Endometrium (tissue), 2 donors: ENCODE data around the gene CD68.

Source experiments
- FAIRE-seq: peaks from 2 replicates; lab custom pipeline; 2012; peaks lifted over from hg19 to GRCh38; lab: Jason Lieb, UNC
- donor health status: control.
- donor health status: control.

CD68 gene

DNA sequence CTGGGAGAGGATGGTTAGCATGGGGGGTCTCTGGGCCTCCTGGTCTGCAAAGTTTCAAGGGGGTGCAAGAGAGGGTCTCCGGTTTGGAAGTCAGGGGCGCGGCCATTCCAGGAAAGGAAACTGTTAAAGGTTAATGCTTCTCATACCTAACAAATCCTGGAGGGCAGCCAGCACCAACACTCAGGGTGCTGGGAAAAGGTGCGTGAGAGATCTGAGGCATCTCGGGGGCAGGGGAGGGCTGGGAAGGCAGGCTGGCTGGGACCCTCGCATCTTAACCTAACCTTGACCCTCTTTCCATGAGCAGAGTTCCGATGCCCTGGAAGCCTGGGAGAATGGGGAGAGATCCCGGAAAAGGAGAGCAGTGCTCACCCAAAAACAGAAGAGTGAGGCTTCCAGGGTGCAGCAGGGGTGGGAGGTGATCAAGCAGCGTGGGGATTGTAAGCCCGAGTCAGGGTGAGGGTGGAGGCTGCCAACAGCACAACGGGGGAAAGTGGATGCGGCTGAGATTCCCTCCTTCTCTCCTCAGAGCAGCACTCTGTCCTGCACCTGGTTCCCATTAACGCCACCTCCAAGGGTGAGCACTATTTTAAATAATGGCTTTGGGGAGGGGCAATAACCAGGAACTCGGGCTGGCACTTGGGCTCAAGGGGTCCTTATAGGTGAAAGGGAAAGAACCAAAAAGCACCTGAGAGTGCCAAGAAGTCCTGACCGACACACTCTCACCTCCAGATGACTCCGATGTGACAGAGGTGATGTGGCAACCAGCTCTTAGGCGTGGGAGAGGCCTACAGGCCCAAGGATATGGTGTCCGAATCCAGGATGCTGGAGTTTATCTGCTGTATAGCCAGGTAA, 19.9 kb upstream of the CD68 start:
- no peak for FAIRE-seq

DNA sequence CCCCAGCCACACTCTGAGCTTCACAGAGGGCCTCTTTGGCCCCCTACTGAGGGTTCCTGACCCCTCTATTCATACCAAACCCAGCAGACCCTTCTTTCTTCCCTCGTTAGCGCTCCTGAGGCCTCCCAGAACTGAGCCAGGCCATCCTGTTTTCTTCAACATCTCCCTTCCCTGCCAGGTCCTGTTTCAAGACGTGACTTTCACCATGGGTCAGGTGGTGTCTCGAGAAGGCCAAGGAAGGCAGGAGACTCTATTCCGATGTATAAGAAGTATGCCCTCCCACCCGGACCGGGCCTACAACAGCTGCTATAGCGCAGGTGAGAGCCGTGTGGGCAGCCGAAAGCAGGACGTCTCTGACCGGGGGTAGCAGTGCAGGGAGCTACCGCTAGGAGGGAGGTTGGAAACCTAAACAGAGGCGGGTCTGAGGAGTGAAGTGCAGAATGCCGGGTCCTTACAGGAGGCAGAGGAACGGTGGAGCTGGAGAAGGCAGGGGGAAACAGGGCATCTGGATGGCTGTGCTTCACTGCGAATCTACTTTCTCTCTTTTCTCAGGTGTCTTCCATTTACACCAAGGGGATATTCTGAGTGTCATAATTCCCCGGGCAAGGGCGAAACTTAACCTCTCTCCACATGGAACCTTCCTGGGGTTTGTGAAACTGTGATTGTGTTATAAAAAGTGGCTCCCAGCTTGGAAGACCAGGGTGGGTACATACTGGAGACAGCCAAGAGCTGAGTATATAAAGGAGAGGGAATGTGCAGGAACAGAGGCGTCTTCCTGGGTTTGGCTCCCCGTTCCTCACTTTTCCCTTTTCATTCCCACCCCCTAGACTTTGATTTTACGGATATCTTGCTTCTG, 19.0 kb upstream of the CD68 start:
- FAIRE-seq, result no peak

DNA sequence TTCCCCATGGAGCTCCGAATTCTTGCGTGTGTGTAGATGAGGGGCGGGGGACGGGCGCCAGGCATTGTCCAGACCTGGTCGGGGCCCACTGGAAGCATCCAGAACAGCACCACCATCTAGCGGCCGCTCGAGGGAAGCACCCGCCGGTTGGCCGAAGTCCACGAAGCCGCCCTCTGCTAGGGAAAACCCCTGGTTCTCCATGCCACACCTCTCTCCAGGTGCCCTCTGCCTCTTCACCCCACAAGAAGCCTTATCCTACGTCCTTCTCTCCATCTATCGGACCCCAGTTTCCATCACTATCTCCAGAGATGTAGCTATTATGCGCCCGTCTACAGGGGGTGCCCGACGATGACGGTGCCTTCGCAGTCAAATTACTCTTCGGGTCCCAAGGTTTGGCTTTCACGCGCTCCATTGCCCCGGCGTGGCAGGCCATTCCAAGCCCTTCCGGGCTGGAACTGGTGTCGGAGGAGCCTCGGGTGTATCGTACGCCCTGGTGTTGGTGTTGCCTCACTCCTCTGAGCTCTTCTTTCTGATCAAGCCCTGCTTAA, 18.3 kb upstream of the CD68 start:
- FAIRE-seq, result no peak

DNA sequence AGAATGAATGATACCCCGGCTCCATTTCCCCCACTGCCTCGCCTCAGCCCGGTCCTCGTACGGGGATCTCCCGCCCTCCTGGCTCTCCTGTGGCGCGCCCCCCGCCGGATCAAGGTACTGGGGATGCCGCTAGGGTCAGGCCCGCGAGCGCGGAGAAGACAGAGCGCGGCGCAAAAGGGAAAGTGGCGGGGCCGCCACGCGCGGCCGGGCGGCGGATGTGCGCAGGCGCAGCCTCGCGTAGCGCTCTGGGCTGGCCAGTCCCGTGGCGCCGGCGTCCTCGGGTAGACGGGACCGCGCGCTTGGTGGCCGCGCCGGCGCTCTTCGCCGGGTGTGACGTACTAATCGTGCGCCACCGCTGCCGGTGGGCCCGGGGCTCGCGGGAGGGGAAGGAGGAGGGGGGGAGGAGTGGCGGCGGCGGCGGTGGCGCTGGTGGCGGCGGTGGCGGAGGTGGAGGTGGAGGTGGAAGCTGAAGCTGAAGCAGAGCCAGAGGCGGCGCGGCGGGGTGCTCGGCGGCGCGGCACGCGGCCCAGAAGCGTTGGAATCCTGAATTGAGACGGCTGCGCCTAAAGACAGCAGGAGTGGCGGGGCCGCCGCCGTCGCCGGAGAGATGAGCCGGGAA, 17.7 kb upstream of the CD68 start, which contains the start of gene SENP3:
Gene SENP3, plus strand, starts transcription at position 331 of the 619 bp plus-strand sequence. CDS start 1,158 bp downstream, outside the sequence.
- FAIRE-seq, result no peak

DNA sequence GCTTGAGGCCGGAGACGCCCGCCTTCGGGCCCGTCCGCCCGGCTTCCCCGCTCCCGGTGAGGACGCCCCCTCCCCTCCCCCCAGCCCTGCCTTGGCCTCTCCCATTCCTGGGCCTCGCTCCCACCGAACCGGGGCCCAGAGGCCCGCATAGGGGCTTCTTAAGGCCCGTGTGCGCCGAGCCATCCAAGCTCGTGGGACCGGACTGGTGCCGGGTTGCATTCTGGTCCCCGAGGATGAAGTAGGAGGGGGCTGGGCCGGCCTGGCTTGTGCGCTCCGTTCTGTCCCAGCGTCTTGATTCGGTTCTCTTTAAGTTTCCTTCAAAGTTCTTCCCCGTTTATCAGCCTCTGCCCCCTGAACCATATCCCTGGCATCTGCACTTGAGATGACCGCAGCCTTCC, 17.2 kb upstream of the CD68 start:
- FAIRE-seq, result no peak

DNA sequence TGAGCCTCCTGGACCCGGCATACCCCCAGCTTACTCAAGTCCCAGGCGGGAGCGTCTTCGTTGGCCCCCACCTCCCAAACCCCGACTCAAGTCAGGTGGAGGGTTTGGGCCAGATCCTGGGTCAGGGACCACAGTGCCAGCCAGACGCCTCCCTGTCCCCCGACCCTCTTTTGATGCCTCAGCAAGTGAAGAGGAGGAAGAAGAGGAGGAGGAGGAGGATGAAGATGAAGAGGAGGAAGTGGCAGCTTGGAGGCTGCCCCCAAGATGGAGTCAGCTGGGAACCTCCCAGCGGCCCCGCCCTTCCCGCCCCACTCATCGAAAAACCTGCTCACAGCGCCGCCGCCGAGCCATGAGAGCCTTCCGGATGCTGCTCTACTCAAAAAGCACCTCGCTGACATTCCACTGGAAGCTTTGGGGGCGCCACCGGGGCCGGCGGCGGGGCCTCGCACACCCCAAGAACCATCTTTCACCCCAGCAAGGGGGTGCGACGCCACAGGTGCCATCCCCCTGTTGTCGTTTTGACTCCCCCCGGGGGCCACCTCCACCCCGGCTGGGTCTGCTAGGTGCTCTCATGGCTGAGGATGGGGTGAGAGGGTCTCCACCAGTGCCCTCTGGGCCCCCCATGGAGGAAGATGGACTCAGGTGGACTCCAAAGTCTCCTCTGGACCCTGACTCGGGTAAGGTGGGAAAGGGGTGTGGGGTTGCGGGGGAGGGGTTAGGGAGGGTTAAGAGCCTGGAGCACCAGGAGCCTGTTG, 16.1 kb upstream of the CD68 start:
- FAIRE-seq, result no peak

DNA sequence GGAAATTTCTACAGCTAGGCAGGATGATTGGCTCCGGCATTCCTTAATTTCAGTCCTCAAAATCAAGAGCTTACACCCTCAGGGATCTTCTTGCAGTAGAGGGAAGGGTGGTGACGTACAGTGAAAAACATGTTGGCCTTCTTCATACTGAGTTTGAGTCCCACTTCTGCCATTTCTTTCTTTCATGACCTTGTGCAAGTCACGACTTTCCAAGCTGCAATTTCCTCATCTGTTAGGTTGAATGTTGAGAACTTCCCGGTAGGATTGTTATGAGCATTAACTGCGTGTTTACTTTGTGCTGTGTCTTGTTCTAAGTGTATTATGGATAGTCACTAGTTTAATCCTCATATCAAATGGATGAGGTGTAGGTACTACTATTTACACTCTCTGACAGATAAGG, 9.9 kb upstream of the CD68 start:
- no peak for FAIRE-seq

DNA sequence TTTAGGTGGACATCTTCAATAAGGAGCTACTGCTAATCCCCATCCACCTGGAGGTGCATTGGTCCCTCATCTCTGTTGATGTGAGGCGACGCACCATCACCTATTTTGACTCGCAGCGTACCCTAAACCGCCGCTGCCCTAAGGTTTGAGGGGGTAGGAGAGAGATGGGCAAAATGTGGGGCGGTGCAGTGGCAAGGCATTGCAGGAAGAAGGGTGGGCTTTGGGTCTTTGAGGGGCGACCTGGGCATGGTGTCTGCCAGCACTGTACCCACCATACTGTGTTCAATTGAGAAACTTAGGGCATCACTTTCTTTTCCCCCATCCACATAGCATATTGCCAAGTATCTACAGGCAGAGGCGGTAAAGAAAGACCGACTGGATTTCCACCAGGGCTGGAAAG, 9.1 kb upstream of the CD68 start:
- FAIRE-seq, result no peak

DNA sequence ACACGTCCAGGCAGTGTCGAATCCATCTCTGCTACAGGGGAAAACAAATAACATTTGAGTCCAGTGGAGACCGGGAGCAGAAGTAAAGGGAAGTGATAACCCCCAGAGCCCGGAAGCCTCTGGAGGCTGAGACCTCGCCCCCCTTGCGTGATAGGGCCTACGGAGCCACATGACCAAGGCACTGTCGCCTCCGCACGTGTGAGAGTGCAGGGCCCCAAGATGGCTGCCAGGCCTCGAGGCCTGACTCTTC, 7.2 kb upstream of the CD68 start:
- FAIRE-seq, result no peak

DNA sequence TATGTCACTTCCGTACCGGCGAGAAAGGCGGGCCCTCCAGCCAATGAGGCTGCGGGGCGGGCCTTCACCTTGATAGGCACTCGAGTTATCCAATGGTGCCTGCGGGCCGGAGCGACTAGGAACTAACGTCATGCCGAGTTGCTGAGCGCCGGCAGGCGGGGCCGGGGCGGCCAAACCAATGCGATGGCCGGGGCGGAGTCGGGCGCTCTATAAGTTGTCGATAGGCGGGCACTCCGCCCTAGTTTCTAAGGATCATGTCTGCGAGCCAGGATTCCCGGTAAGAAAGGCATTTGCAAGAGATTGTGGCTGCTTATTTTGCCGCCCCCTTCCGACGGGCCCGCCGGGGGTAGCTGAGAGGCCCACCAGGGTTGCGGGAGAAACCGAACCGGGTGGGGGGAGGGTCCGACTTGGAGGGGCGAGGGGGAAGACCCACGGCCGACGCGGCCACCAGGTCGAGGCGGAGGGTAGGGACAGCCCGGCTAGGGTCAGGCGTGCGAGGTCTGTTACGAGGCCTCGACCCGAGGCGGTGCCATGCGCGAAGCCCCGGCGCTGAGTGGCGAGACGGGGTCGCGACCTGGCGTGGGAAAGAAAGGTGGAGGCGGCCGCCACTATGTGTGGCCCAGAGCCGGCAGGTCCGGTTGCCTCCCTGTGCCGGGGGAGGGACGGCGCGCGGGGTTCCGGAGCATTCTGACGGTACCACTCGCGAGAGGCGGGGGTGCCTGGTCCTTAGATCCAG, 6.7 kb upstream of the CD68 start:
- peak; percentile 99 for FAIRE-seq

DNA sequence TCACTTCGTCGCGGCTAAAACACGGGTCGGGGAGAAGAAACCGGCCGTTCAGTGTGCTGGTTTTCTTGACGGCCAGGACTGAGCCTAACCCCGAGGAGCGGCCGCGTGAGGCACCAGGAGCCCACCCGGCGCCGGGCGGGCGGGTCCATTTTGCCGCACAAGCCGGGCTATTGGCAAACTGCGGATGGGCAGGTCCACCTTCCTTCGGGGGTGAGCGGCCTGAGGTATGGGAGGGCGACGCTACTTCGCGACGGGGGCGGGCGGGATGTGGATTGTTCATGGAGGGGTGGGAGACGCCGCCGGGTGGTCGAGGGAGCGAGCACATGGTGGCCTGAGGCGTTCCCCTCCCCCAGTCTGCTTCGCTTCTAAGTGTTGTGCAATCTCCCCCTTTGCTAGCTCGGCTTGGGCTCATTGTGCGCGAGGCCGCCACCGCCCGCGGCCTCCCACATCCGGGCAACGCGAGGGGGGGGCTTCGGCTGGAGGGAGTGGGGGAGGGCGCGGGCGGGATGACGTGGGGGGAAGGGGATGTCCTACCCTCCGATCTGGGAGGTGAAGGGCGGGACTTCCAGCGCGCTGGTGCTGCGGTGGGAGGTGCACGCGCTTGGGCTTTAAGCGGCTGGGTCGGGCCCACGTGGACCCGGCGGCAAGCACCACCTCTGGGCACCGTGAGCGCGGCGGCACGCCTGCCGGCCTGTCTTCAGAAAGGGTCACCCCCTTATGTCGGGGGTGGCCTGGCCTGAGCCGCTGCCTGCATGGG, 5.9 kb upstream of the CD68 start:
- no peak for FAIRE-seq

DNA sequence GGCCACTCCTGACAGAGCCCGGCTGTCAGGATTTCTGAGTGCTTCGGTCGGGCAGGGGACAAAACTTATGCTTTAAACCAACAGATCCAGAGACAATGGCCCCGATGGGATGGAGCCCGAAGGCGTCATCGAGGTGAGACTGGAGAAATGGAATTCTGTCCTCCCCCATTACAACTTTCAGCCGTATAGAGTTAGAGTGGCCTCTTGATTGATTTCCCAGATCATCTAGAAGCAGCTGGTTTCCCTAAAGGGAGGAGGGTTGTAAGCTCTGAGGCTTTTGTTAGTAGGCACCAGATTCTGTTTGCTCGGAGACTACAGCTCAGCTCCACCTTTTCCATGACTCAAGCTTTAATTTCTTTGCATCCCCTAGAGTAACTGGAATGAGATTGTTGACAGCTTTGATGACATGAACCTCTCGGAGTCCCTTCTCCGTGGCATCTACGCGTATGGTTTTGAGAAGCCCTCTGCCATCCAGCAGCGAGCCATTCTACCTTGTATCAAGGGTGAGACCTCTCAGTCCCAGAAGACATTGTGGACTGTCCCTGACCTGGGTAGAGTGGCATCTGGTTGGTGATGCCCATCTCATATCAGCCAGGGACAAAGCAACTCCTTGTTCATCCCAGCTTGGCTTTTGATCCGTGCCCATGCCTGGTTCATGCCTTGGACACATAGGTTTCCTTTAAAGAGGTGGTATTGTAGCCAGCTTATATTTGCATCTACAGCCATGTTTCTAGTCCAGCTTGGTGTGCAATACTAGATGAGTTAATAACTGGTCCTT, 5.1 kb upstream of the CD68 start:
- FAIRE-seq, result no peak

DNA sequence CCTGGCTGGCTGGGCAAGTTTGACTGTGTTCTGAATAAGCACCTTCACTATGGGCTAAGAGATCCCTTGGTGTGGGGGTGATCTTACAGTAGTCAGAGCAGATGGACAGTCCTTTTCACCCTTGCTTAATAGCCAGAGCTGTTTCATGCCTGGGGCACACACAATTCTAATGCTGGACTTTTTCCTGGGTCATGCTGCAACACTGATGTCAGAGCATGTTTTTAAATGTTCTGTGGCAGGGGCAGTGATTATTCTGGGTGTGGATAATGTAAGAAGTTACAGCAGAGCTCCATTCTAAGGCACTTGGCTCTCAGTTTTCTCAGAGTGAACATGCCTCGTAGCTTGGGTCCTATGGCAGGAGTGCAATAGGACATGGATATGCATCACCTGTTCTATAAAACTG, 4.0 kb upstream of the CD68 start:
- FAIRE-seq, result no peak

DNA sequence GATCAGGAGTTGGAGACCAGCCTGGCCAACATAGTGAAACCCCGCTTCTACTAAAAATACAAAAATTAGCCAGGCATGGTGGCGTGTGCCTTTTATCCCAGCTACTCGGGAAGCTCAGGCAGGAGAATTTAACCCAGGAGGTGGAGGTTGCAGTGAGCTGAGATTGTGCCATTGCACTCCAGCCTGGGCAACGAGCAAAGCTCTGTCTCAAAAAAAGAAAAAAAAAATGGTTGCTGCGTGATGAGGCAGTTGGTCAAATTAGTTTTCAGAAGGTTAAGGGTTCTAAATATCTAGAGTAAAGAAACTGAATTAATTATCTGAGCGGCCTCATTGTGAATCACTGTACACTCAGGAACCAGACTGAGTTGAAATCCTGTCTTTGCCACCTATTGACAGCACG, 3.5 kb upstream of the CD68 start:
- no peak for FAIRE-seq

DNA sequence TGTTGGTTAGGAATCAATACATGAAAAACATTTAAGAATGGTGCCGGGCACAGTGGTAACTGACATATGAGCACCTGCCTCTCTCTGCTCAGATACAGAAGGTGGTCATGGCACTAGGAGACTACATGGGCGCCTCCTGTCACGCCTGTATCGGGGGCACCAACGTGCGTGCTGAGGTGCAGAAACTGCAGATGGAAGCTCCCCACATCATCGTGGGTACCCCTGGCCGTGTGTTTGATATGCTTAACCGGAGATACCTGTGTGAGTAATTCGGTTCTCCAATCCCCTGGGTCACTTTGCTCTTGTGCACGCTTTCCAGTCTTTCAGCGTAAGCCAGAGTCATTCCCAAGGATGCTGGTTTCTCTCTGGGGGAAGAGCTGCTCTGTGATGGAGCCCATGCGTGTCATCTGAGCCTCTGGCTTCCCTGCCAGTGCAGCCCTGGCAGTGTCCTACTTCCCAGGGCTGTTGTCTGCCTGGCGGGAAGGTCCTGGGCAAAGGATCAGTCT, 3.0 kb upstream of the CD68 start:
- no peak for FAIRE-seq

DNA sequence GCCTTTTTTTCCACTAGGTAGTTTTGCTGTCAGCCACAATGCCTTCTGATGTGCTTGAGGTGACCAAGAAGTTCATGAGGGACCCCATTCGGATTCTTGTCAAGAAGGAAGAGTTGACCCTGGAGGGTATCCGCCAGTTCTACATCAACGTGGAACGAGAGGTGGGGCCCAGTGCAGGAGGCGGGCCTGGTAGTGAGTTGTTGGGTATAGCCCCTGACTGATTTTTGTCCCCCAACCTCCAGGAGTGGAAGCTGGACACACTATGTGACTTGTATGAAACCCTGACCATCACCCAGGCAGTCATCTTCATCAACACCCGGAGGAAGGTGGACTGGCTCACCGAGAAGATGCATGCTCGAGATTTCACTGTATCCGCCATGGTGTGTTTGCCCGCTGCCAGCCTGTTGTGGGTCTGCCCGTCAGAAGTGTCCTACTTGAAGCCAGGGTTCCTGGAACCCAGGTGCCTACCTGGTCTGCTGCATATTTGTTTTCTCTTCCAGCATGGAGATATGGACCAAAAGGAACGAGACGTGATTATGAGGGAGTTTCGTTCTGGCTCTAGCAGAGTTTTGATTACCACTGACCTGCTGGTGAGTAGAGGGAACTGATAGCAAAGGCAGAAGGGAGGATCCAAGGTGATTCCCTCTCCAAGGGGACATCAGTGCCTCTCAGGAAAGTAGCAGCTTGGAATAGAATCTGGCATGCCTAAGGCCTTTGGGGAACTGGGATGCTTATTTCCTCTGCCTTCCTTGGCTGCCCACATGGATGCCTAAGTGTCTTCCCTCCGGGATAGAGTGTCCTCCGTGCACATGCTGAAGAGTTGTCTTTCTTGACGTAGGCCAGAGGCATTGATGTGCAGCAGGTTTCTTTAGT, 1.9 kb upstream of the CD68 start:
- no peak for FAIRE-seq

DNA sequence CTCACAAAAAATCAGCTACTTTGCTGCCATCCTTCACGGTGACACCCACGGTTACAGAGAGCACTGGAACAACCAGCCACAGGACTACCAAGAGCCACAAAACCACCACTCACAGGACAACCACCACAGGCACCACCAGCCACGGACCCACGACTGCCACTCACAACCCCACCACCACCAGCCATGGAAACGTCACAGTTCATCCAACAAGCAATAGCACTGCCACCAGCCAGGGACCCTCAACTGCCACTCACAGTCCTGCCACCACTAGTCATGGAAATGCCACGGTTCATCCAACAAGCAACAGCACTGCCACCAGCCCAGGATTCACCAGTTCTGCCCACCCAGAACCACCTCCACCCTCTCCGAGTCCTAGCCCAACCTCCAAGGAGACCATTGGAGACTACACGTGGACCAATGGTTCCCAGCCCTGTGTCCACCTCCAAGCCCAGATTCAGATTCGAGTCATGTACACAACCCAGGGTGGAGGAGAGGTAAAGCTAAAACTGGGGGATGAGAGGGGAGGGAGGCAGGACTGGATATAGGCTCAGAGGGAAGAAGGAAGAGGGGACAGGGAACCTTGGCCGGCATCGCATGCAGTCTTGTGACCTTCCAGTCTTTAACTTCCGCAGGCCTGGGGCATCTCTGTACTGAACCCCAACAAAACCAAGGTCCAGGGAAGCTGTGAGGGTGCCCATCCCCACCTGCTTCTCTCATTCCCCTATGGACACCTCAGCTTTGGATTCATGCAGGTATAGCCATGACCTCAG, 581 bp downstream of the CD68 start:
- FAIRE-seq, result no peak
